GM12878 (cell line): ENCODE measurements around the gene CFAP65. TPM values are rescaled to one million over a fixed set of nuclear protein-coding genes. Genes with fewer than 3 reads are reported as not detected.

Experiments
- ATAC-seq: fragments of 200-7000 bp; cut with Tn5 transposase; 3 replicates; pipeline ENCODE4 v1.9.1; 2020; ENCODE audit warnings: mild to moderate bottlenecking, moderate library complexity
- Bru-seq: library from RNA; stranded (reverse); fragments of 400-500 nt; gene quantifications from one replicate; lab custom pipeline; 2021; lab: Mats Ljungman, UMichigan
- BruChase-seq, 2 experiments: library from RNA; stranded (reverse); fragments of 400-500 nt; gene quantifications; one replicate each; lab custom pipeline; 2021; lab: Mats Ljungman, UMichigan
- BruUV-seq: library from RNA; stranded (reverse); fragments of 400-500 nt; replicated peaks from 2 replicates; lab custom pipeline; 2021; lab: Mats Ljungman, UMichigan
- CTCF ChIA-PET: fragments of 300-600 bp; sonication (Branson Sonifier 250); formaldehyde crosslinking; extraction: SDS; loops from one replicate; lab custom pipeline; 2021; ENCODE audit warnings: inconsistent platforms; lab: Yijun Ruan, JAX
- POLR2A ChIA-PET: fragments of 350-600 bp; formaldehyde crosslinking; extraction: SDS; loops from one replicate; lab custom pipeline; 2021; ENCODE audit warnings: inconsistent platforms; lab: Charles Lee
- RAD21 ChIA-PET: fragments of 300-600 bp; sonication (Branson Sonifier 250); formaldehyde crosslinking; loops from one replicate; lab custom pipeline; 2023; ENCODE audit warnings: antibody characterized with exemption; ENCODE audit not compliant: unreplicated experiment; lab: Charles Lee
- SMC1A ChIA-PET: fragments of 300-600 bp; sonication (Branson Sonifier 250); formaldehyde crosslinking; loops from one replicate; lab custom pipeline; 2023; ENCODE audit not compliant: unreplicated experiment, uncharacterized antibody; lab: Charles Lee
- DNase-seq: peaks from one replicate; pipeline ENCODE4 v3.0.0-alpha.2; 2011; ENCODE audit warnings: low read depth, low spot score
- FAIRE-seq: peaks from 3 replicates; lab custom pipeline; 2011; peaks lifted over from hg19 to GRCh38; lab: Jason Lieb, UNC
- H2AFZ ChIP-seq: 2 replicates; pipeline ENCODE4 v1.6.0; 2011; ENCODE audit warnings: low read depth, low read length, control low read depth; ENCODE audit not compliant: control insufficient read depth
- H3K27ac ChIP-seq: 2 replicates; pipeline ENCODE4 v1.5.1; 2011; ENCODE audit warnings: control low read depth; ENCODE audit not compliant: control insufficient read depth, insufficient read depth
- H3K27me3 ChIP-seq, 2 experiments: replicated peaks in 1 of 2; 2 replicates each; pipeline versions ENCODE4 v1.6.0 to v1.6.1; 2011; ENCODE audit warnings: low read length in 1 of 2; ENCODE audit not compliant: control insufficient read depth in 2 of 2, insufficient read depth in 2 of 2
- H3K36me3 ChIP-seq, 2 experiments: 2 replicates each; pipeline ENCODE4 v1.5.1; 2011; ENCODE audit warnings: low read length in 1 of 2; ENCODE audit not compliant: control insufficient read depth in 2 of 2, insufficient read depth in 2 of 2
- H3K4me1 ChIP-seq: 2 replicates; pipeline ENCODE4 v1.6.1; 2011; ENCODE audit warnings: mild to moderate bottlenecking, low read length, moderate library complexity, mixed read lengths; ENCODE audit not compliant: control insufficient read depth, insufficient read depth
- H3K4me2 ChIP-seq: 2 replicates; pipeline ENCODE4 v1.6.0; 2011; ENCODE audit warnings: control low read depth; ENCODE audit not compliant: control insufficient read depth, insufficient read depth
- H3K4me3 ChIP-seq: fragments of 200-600 bp; sonication (generic); 2 replicates; pipeline ENCODE4 v1.5.1; 2016
- H3K79me2 ChIP-seq: 2 replicates; pipeline ENCODE4 v1.6.0; 2011; ENCODE audit warnings: low read length; ENCODE audit not compliant: control insufficient read depth, insufficient read depth
- H3K9ac ChIP-seq: 2 replicates; pipeline ENCODE4 v1.8.0; 2011; ENCODE audit warnings: low read length, control low read depth, mixed read lengths; ENCODE audit not compliant: control insufficient read depth, insufficient read depth
- H3K9me3 ChIP-seq: replicated peaks from 3 replicates; pipeline ENCODE4 v1.5.1; 2011; ENCODE audit warnings: mild to moderate bottlenecking, low read length; ENCODE audit not compliant: control insufficient read depth, insufficient read depth
- H4K20me1 ChIP-seq: 2 replicates; pipeline ENCODE4 v1.6.0; 2011; ENCODE audit not compliant: control insufficient read depth, insufficient read depth
- BMI1 ChIP-seq: fragments of 450-650 bp; IDR thresholded peaks from 2 replicates; pipeline ENCODE4 v1.6.1; 2016; ENCODE audit warnings: mild to moderate bottlenecking, moderate library complexity, borderline replicate concordance
- YY1 ChIP-seq: IDR thresholded peaks from 2 replicates; pipeline ENCODE4 v1.6.1; 2011; ENCODE audit warnings: low read depth, mild to moderate bottlenecking, low read length
- ZNF207 ChIP-seq: fragments of 450-650 bp; IDR thresholded peaks from 2 replicates; pipeline ENCODE4 v1.6.1; 2014; ENCODE audit warnings: antibody characterized with exemption, mild to moderate bottlenecking, borderline replicate concordance
- WGBS: methylation state at CpG from one replicate; pipeline ENCODE4 v1.1.6; 2016; ENCODE audit warnings: low lambda C conversion rate; ENCODE audit not compliant: insufficient replicate concordance, insufficient coverage; ENCODE audit errors: missing lambda C conversion rate; 5-methylcytosine and 5-hydroxymethylcytosine counted together
- in situ Hi-C: fragments of 300-500 bp; cut with MboI; formaldehyde crosslinking; loops from 9 replicates; pipeline ENCODE4 v1.14.3; 2018; ENCODE audit warnings: mixed read lengths
- intact Hi-C: fragments of 100-400 bp; cut with micrococcal nuclease; formaldehyde crosslinking; loops from one replicate; pipeline ENCODE4 v1.14.2; 2022; ENCODE audit not compliant: unreplicated experiment
- long read RNA-seq, 2 experiments: library from polyadenylated mRNA; unstranded; transcript quantifications; one replicate each; pipeline ENCODE4 v2.0.0, GENCODE V29; 2019 to 2020
- polyA minus RNA-seq, 3 experiments: library from RNA; depleted of rRNA, polyadenylated mRNA; stranded (reverse); fragments of >200 nt; gene quantifications; 2 replicates each; pipeline ENCODE4 v1.2.3, GENCODE V29; 2011
- polyA plus RNA-seq, 11 experiments: library from polyadenylated mRNA; depleted of rRNA in 4 of 11; unstranded in 6 of 11; stranded (reverse) in 5 of 11; fragments of >200 nt; fragmentation: Nextera tagmentation in 4 of 11; fragmentation: Illumina TruSeq in 1 of 11; extraction: Ambion mirVana in 4 of 11; extraction: Trizol in 1 of 11; gene quantifications; 1 replicate in 1 of 11; 2 replicates in 10 of 11; pipeline versions ENCODE4 v1.2.1 to v1.2.3, GENCODE V29; 2011 to 2016; ENCODE audit warnings: inconsistent platforms in 2 of 11, missing spikeins in 2 of 11, low read depth in 1 of 11
- total RNA-seq, 4 experiments: library from RNA; depleted of rRNA in 3 of 4; stranded (reverse); fragments of >200 nt in 3 of 4; fragmentation: Illumina TruSeq in 1 of 4; extraction: Trizol in 1 of 4; gene quantifications; 2 replicates each; pipeline versions ENCODE4 v1.2.1 to v1.2.3, GENCODE V29; 2013 to 2021
- TF ChIP-seq, protein P1 (sequence below): fragments of 150-350 bp; IDR thresholded peaks from 2 replicates; pipeline ENCODE4 v1.6.1; 2016; ENCODE audit warnings: low read depth, low read length

The CFAP65 gene, protein sequence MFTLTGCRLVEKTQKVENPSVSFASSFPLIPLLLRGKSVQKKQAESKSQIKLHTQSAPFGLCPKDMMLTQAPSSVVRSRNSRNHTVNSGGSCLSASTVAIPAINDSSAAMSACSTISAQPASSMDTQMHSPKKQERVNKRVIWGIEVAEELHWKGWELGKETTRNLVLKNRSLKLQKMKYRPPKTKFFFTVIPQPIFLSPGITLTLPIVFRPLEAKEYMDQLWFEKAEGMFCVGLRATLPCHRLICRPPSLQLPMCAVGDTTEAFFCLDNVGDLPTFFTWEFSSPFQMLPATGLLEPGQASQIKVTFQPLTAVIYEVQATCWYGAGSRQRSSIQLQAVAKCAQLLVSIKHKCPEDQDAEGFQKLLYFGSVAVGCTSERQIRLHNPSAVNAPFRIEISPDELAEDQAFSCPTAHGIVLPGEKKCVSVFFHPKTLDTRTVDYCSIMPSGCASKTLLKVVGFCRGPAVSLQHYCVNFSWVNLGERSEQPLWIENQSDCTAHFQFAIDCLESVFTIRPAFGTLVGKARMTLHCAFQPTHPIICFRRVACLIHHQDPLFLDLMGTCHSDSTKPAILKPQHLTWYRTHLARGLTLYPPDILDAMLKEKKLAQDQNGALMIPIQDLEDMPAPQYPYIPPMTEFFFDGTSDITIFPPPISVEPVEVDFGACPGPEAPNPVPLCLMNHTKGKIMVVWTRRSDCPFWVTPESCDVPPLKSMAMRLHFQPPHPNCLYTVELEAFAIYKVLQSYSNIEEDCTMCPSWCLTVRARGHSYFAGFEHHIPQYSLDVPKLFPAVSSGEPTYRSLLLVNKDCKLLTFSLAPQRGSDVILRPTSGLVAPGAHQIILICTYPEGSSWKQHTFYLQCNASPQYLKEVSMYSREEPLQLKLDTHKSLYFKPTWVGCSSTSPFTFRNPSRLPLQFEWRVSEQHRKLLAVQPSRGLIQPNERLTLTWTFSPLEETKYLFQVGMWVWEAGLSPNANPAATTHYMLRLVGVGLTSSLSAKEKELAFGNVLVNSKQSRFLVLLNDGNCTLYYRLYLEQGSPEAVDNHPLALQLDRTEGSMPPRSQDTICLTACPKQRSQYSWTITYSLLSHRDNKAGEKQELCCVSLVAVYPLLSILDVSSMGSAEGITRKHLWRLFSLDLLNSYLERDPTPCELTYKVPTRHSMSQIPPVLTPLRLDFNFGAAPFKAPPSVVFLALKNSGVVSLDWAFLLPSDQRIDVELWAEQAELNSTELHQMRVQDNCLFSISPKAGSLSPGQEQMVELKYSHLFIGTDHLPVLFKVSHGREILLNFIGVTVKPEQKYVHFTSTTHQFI (N-terminal part only)
- not detected in 2 replicates for total RNA-seq (2013; cell fraction: nucleolus; rRNA removed)
- total RNA-seq (2014; rRNA removed) (not detected in 2 replicates), total RNA-seq (2014; rRNA removed; fragmentation: Illumina TruSeq; extraction: Trizol) (not detected in 2 replicates), total RNA-seq (2021) (not detected in 2 replicates), polyA plus RNA-seq (2011; rRNA removed) (not detected in 2 replicates), polyA plus RNA-seq (2014; fragmentation: Illumina TruSeq; extraction: Trizol) (not detected in 2 replicates), polyA plus RNA-seq (2014; fragmentation: Nextera tagmentation; extraction: Ambion mirVana) (not detected), polyA plus RNA-seq (2014; rRNA removed) (not detected in 2 replicates), polyA plus RNA-seq (2016; fragmentation: Nextera tagmentation; extraction: Ambion mirVana) (not detected), polyA minus RNA-seq (2011; rRNA and poly(A)+ RNA removed) (not detected in 2 replicates), Bru-seq, nascent RNA (not detected), BruChase-seq, experiment 1, labeled RNA remaining after a 6-hour chase (percentile 3 among the genes with signal in this experiment), BruChase-seq, experiment 2, labeled RNA remaining after a 2-hour chase (not detected)
- polyA plus RNA-seq (2011; ENCODE audit: low read depth): not detected
- polyA plus RNA-seq (2011; cell fraction: cytosol; rRNA removed): 0.07 TPM in 1 of 2 replicates, not detected in the other
- polyA plus RNA-seq (2011; cell fraction: nucleus; rRNA removed): not detected in 2 replicates
- not detected in 2 replicates for polyA plus RNA-seq (2012)
- polyA minus RNA-seq (2011; cell fraction: cytosol; rRNA and poly(A)+ RNA removed): not detected in 2 replicates
- not detected in 2 replicates for polyA minus RNA-seq (2011; cell fraction: nucleus; rRNA and poly(A)+ RNA removed)
- long read RNA-seq, experiment 1: 0 reads
- long read RNA-seq, experiment 2: 0 reads

GRCh38 chr2:219041252-219041651, at the start of gene CFAP65:
Gene CFAP65, minus strand, starts transcription at chr2:219041516. Its CDS starts 2,468 bp downstream, at chr2:219039048.
- H2AFZ ChIP-seq: no peak within 1 kb of the TSS
- no peak within 1 kb of the TSS for H3K27ac ChIP-seq
- intact Hi-C loops: no loop called here
- no peak for DNase-seq
- 8% methylated on average over 21 of the region's 21 CpGs for WGBS
- ChIA-PET CTCF (interaction anchor here (0.6 to 1.7 kb wide), 8 partner anchors 12 to 118 kb away, joined by 3 to 6 read pairs (median 4); no protein-coding TSS in a partner anchor), SMC1A (interaction anchor here (1.5 kb wide), 1 partner anchor 63 kb away, joined by 3 read pairs; no protein-coding TSS in a partner anchor), RAD21 (no interaction called here), POLR2A (interaction anchor here (0.8 kb wide), 1 partner anchor 143 kb away, joined by 3 read pairs; no protein-coding TSS in a partner anchor)
- H3K9ac ChIP-seq: no peak within 1 kb of the TSS
- H3K4me1 ChIP-seq: no peaks in the 10 kb centered on the region
- H3K79me2 ChIP-seq: no peaks in the 10 kb centered on the region
- in situ Hi-C loops: no loop called here
- H3K27me3 ChIP-seq: peaks cover 0 to 13% of the 10 kb centered on the region in 2 experiments; a peak in 2 of 4 replicates
- H3K4me3 ChIP-seq: no peak within 1 kb of the TSS
- H3K36me3 ChIP-seq: no peaks in the 10 kb centered on the region
- no TSS peak for BruUV-seq
- H3K9me3 ChIP-seq: no peaks in the 10 kb centered on the region
- TF ChIP-seq YY1: peak; percentile 89
- TF ChIP-seq, protein P1, sequence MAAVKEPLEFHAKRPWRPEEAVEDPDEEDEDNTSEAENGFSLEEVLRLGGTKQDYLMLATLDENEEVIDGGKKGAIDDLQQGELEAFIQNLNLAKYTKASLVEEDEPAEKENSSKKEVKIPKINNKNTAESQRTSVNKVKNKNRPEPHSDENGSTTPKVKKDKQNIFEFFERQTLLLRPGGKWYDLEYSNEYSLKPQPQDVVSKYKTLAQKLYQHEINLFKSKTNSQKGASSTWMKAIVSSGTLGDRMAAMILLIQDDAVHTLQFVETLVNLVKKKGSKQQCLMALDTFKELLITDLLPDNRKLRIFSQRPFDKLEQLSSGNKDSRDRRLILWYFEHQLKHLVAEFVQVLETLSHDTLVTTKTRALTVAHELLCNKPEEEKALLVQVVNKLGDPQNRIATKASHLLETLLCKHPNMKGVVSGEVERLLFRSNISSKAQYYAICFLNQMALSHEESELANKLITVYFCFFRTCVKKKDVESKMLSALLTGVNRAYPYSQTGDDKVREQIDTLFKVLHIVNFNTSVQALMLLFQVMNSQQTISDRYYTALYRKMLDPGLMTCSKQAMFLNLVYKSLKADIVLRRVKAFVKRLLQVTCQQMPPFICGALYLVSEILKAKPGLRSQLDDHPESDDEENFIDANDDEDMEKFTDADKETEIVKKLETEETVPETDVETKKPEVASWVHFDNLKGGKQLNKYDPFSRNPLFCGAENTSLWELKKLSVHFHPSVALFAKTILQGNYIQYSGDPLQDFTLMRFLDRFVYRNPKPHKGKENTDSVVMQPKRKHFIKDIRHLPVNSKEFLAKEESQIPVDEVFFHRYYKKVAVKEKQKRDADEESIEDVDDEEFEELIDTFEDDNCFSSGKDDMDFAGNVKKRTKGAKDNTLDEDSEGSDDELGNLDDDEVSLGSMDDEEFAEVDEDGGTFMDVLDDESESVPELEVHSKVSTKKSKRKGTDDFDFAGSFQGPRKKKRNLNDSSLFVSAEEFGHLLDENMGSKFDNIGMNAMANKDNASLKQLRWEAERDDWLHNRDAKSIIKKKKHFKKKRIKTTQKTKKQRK: no peak
- peak; percentile 55; the same call in 1 of the 2 replicates for TF ChIP-seq BMI1
- no peak for TF ChIP-seq ZNF207
- no peaks in the 10 kb centered on the region for H4K20me1 ChIP-seq
- ATAC-seq: no peak
- H3K4me2 ChIP-seq: no peak within 1 kb of the TSS
- FAIRE-seq: no peak
